HG03159 (cell line): Measurements from ENCODE around the gene FAM110A.
"Not testable (repeated sequence)": the region's sequence is repeated elsewhere in the genome, so short reads cannot be mapped to it uniquely, and the experiment has no call there.

ENCODE experiments used
- ATAC-seq: cut with Tn5 transposase; IDR thresholded peaks from one replicate; pipeline ENCODE4 v1.9.1; 2021; ENCODE audit warnings: mild to moderate bottlenecking, moderate library complexity; ENCODE audit not compliant: unreplicated experiment

Gene FAM110A

DNA sequence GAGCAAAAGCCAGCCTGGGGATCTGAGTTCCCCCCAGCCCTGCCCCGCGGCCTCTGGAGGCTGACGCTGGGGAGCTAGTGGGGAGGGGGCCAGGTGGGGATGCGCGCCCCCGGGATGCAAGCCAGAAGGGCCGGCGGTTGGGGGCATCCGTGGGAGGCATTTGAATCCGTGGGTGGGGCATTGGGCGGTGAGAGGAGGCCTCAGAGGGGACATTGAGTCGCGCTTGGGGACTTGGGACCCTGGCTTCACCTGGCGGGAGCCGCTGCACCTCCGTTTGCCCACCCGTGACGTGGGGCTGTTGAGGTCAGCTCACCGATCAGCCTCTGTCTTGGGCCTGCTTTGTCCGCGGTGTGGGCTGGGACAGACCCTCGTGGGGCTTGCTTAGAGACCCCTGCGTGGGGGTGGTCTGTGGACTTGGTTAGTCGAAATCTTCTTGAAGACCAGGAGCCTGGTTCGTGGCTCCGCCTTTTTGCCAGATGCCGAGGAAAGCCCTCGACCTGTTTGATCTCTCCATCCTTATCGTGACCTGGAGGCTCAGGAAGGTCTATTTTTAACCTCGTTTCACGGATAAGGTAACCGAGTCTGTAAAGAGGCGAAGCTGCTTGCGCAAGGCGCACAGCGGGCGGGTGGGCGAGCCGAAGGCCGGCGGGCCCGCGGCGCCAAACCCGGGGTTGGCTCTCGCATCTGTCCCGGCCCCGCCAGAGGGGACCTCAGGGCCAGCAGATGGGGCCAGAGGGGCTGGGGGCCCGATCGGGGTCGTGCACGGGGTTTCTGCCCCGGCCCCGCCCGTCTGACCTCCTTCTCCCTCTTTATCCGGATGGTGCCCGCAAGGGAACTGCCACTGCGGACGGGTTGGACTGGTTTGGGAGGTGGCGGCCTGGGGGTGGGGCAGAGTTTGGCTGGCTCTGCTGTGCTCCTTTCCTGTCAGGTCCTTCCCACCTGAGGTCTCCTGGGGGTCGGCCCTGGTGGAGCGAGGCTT, 8.3 kb downstream of the FAM110A start:
- ATAC-seq, result no peak

DNA sequence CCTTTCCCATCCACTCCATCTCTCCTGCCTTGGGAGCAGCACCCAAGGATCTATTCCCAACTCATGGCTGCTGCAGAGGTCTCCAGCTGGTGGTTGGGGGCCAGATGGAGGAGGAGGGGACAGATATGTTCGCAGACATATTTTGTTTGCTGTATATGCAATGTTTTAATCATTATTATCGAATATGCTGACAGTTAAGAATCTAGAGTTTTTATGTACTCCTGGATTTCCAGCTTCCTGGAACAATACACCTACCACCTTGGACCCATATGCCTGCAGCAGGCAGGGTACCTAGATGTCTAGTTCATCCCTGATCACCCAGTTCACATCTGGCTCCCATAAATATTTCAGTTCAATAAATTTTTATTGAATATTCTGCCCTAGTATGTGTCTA, 9.0 kb downstream of the FAM110A start:
- ATAC-seq, result no peak

GRCh38 chr20:843912-844311, 10.4 kb downstream of the FAM110A start:
- ATAC-seq, result no peak

DNA sequence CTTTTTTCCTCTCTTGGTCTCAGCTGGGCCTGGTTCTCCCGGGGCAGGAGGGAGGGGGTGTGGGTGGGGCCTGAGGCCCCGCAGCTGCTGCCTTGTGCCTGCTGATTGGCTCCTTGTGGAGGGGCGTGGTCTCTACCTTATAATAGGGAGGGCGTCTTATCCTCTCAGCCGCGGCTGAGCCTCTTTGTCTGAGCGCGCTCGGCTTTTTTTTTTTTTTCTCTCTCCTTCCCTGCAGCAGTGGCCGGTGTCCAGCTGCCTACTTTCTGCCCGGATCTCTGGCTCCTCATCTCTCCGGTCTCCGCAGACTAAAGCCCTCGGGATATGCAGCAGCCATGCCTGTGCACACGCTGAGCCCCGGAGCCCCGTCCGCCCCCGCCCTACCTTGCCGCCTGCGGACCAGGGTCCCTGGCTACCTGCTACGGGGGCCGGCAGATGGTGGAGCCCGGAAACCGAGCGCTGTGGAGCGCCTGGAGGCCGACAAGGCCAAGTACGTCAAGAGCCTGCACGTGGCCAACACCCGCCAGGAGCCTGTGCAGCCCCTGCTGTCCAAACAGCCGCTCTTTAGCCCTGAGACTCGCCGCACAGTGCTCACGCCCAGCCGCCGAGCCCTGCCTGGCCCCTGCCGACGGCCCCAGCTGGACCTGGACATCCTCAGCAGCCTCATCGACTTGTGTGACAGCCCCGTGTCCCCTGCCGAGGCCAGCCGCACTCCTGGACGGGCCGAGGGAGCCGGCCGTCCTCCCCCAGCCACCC, 11.1 kb downstream of the FAM110A start:
- ATAC-seq, result peak; percentile 92

DNA sequence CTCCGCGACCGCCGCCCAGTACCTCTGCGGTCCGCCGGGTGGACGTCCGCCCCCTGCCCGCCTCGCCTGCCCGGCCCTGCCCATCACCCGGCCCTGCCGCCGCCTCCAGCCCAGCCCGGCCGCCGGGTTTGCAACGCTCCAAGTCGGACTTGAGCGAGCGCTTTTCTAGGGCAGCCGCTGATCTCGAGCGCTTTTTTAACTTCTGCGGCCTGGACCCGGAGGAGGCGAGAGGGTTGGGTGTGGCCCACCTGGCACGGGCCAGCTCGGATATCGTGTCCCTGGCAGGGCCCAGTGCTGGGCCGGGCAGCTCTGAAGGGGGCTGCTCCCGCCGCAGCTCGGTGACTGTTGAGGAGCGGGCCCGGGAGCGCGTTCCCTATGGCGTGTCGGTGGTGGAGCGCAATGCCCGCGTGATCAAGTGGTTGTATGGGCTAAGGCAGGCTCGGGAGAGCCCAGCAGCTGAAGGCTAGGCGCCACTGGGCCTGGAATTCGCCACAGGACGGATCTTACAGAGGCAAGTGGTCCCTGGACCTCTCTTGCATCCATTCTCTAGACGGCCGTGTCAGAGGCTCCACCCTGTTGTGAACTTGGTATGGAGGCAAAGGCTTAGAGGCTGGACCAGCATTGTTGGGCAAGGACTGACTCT, 11.8 kb downstream of the FAM110A start:
- ATAC-seq, result no peak

- ATAC-seq, result no peak
Measured at GRCh38 chr20:845941-846893, 12.7 kb downstream of the FAM110A start.

DNA sequence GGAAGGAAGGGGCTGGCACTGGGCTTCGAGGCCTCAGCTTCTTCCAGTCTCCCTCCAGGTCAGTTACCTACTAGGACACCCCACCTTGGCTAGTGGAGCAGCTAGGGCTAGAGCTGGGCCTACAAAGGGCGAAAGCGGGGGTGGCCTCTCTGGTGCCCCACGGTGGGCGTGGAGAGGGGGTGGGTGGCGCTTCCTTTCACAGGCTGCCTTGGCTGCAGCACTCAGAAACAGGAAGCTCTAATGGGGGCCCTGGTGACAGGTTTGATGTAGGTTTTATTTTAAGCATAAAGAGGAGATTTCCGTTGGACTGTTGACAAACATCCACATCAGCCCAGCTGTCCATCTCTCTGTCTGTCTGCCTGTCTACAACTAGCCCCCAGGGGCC, 13.4 kb downstream of the FAM110A start:
- peak; percentile 50 for ATAC-seq

GRCh38 chr20:848193-848592, 14.7 kb downstream of the FAM110A start:
- ATAC-seq, result no peak

- ATAC-seq, result not testable (repeated sequence)
Measured at GRCh38 chr20:848731-849130, 15.2 kb downstream of the FAM110A start.

GRCh38 chr20:853406-853996, 20.0 kb downstream of the FAM110A start:
- ATAC-seq, result no peak

GRCh38 chr20:854601-855000, 21.1 kb downstream of the FAM110A start:
- no peak for ATAC-seq

- ATAC-seq, result no peak
Measured at GRCh38 chr20:855466-856360, 22.2 kb downstream of the FAM110A start.

- ATAC-seq, result no peak
Measured at GRCh38 chr20:856361-856775, 22.9 kb downstream of the FAM110A start.

GRCh38 chr20:858011-858410, 24.5 kb downstream of the FAM110A start:
- no peak for ATAC-seq

GRCh38 chr20:859751-860231, 26.3 kb downstream of the FAM110A start:
- ATAC-seq, result no peak

DNA sequence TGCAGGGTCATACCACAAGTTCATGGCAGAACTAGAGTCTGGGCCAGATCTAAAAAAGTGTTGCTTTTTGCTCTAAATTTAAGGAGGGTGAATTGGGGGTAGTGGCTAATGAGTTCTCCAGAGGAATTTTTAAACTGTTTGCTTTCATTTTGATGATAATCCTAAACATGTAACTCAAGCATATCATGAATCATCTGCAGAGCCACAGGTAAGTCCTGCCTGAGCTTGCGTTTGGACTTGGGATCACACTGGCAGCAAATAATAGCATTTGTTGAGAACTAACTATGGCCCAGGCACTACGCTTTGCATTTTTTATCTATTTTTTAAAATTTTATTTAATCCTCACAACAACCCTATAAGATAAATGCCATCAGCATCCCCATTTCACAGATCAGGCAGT, 27.4 kb downstream of the FAM110A start:
- ATAC-seq, result no peak

GRCh38 chr20:865440-865839, 31.9 kb downstream of the FAM110A start:
- no peak for ATAC-seq

GRCh38 chr20:868279-868678, 34.8 kb downstream of the FAM110A start:
- no peak for ATAC-seq

- ATAC-seq, result no peak
Measured at GRCh38 chr20:869606-870005, 36.1 kb downstream of the FAM110A start.
